Astrocyte of the spinal cord (primary cell): ENCODE data around the gene CCBE1.
A peak's percentile ranks its signal among the peaks of the same experiment; 100 is the strongest.

ENCODE experiments used
- DNase-seq: peaks from one replicate; pipeline ENCODE4 v3.0.0; 2011; ENCODE audit warnings: low read depth, low spot score
- H3K4me3 ChIP-seq: 2 replicates; pipeline ENCODE4 v1.5.1; 2011; ENCODE audit warnings: low read depth, mild to moderate bottlenecking, low read length, moderate library complexity
- CTCF ChIP-seq: IDR thresholded peaks from 2 replicates; pipeline ENCODE4 v1.5.1; 2012; ENCODE audit warnings: low read depth, mild to moderate bottlenecking, low read length, inconsistent platforms
- in situ Hi-C: cut with HindIII; loops from 2 replicates; pipeline ENCODE4 v1.10.0; 2017; ENCODE audit warnings: low sequenced_read_pairs

The CCBE1 gene

GRCh38 chr18:59604877-59605276, 92.3 kb downstream of the CCBE1 start:
- DNase-seq: no peak
- in situ Hi-C loops: no loop called here
- no peak overlapping the region for H3K4me3 ChIP-seq
- no peak for TF ChIP-seq CTCF

- H3K4me3 ChIP-seq: no peak overlapping the region
- no peak for TF ChIP-seq CTCF
- in situ Hi-C loops: no loop called here
These were observed 100.2 kb downstream of the CCBE1 start for GRCh38 chr18:59597049-59597448.

GRCh38 chr18:59593291-59593717, 103.9 kb downstream of the CCBE1 start:
- DNase-seq: peak; percentile 65
- in situ Hi-C loops: no loop called here
- H3K4me3 ChIP-seq: no peak overlapping the region
- no peak for TF ChIP-seq CTCF

More at GRCh38 chr18:59597049-59597448, 100.2 kb downstream of the CCBE1 start:
- DNase-seq: no peak

- TF ChIP-seq CTCF: no peak
- no peak overlapping the region for H3K4me3 ChIP-seq
- in situ Hi-C loops: no loop called here
- no peak for DNase-seq
These were observed 104.6 kb downstream of the CCBE1 start for GRCh38 chr18:59592624-59593023.

GRCh38 chr18:59582395-59582794, 114.8 kb downstream of the CCBE1 start:
- TF ChIP-seq CTCF: no peak
- no peak for DNase-seq
- in situ Hi-C loops: no loop called here
- no peak overlapping the region for H3K4me3 ChIP-seq

GRCh38 chr18:59579509-59579908, 117.7 kb downstream of the CCBE1 start:
- in situ Hi-C loops: no loop called here
- TF ChIP-seq CTCF: no peak
- no peak for DNase-seq
- no peak overlapping the region for H3K4me3 ChIP-seq

- DNase-seq: no peak
- no peak for TF ChIP-seq CTCF
- in situ Hi-C loops: no loop called here
- no peak overlapping the region for H3K4me3 ChIP-seq
These were observed 119.9 kb downstream of the CCBE1 start for GRCh38 chr18:59577386-59577655.
